Activated CD8-positive, alpha-beta T cell treated with anti-CD3 and anti-CD28 coated beads for 36 hours (primary cell): ENCODE results near the gene RBM24. TPM values are rescaled to one million over a fixed set of nuclear protein-coding genes. Genes with fewer than 3 reads are reported as not detected.

Source experiments
- ATAC-seq: fragments of 200-7000 bp; cut with Tn5 transposase; one replicate; pipeline ENCODE4 v1.10.0; 2021; ENCODE audit warnings: mild to moderate bottlenecking, moderate library complexity
- CTCF ChIA-PET: fragments of 350-600 bp; sonication (Branson Sonifier 250); formaldehyde crosslinking; loops from one replicate; lab custom pipeline; 2021; ENCODE audit warnings: antibody characterized with exemption; lab: Charles Lee
- POLR2A ChIA-PET: fragments of 350-600 bp; sonication (Branson Sonifier 250); formaldehyde crosslinking; loops from one replicate; lab custom pipeline; 2021; ENCODE audit warnings: antibody characterized with exemption; lab: Charles Lee
- DNase-seq: peaks from one replicate; pipeline ENCODE4 v3.0.0-alpha.2; 2020
- H3K27ac Mint-ChIP-seq: one replicate; pipeline ENCODE4 v1.8.0; 2021; ENCODE audit warnings: mild to moderate bottlenecking, mixed read lengths
- H3K27me3 Mint-ChIP-seq: one replicate; pipeline ENCODE4 v1.8.0; 2021; ENCODE audit warnings: mixed read lengths
- H3K36me3 Mint-ChIP-seq: one replicate; pipeline ENCODE4 v1.8.0; 2021; ENCODE audit warnings: low read depth, mixed read lengths
- H3K4me1 Mint-ChIP-seq: one replicate; pipeline ENCODE4 v1.8.0; 2021; ENCODE audit warnings: low read depth, mixed read lengths
- H3K4me3 Mint-ChIP-seq: one replicate; pipeline ENCODE4 v1.8.0; 2021; ENCODE audit warnings: mild to moderate bottlenecking, moderate library complexity, mixed read lengths
- H3K9me3 Mint-ChIP-seq: one replicate; pipeline ENCODE4 v1.8.0; 2021; ENCODE audit warnings: mixed read lengths
- CTCF ChIP-seq: fragments of 200-600 bp; IDR thresholded peaks from one replicate; pipeline ENCODE4 v1.8.0; 2022; ENCODE audit warnings: antibody characterized with exemption, mild to moderate bottlenecking
- intact Hi-C: fragments of 100-400 bp; cut with micrococcal nuclease; formaldehyde crosslinking; loops from one replicate; pipeline ENCODE4 v1.10.0; 2022
- total RNA-seq, 2 experiments: library from RNA; stranded (reverse); gene quantifications; one replicate each; pipeline ENCODE4 v1.2.3, GENCODE V29; 2021

Gene RBM24
- total RNA-seq, 2 experiments from 2014 or later, result not detected

- ATAC-seq (no peak), DNase-seq (no peak)
- intact Hi-C loops, result no loop called here
- Mint-ChIP-seq H3K4me1 (no peaks in the 10 kb centered on the region), H3K27me3 (no peaks in the 10 kb centered on the region), H3K4me3 (no peak overlapping the region), H3K36me3 (no peaks in the 10 kb centered on the region), H3K27ac (no peak overlapping the region), H3K9me3 (peaks cover 9% of the 10 kb centered on the region)
- no peak for TF ChIP-seq CTCF
- ChIA-PET POLR2A (no interaction called here), CTCF (interaction anchor here (1.3 kb wide), 1 partner anchor 11 kb away, joined by 5 read pairs; no protein-coding TSS in a partner anchor)
Measured at GRCh38 chr6:17334265-17334664, 53.1 kb downstream of the RBM24 start.

- intact Hi-C loops, result no loop called here
- TF ChIP-seq CTCF, result no peak
- no peak for ATAC-seq
- Mint-ChIP-seq H3K4me1 (no peaks in the 10 kb centered on the region), H3K9me3 (peaks cover 6% of the 10 kb centered on the region), H3K36me3 (no peaks in the 10 kb centered on the region), H3K27me3 (no peaks in the 10 kb centered on the region), H3K27ac (no peak overlapping the region), H3K4me3 (no peak overlapping the region)
- POLR2A ChIA-PET, result no interaction called here
- CTCF ChIA-PET, result no interaction called here
- DNase-seq, result no peak
Measured at GRCh38 chr6:17336425-17336824, 55.3 kb downstream of the RBM24 start.

DNA sequence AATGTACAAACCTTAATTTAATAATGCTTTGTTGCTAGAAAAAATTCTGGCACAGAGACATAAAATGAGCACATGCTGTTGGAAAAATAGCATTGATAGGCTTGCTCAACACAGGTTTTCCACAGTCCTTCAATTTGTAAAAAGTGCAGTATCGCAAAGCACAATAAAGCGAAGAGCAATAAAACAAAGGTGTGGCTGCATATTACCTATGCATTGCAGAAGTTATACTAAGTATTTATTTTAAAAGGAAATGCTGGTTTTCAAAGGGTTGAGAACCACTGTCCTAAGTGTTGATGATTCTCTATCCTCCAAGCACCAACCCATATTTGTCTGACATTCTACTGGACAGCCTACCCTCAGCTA is 58.1 kb downstream of the RBM24 start:
- POLR2A ChIA-PET, result no interaction called here
- H3K9me3 Mint-ChIP-seq, result peaks cover 3% of the 10 kb centered on the region
- CTCF ChIA-PET, result no interaction called here
- no peak overlapping the region for H3K27ac Mint-ChIP-seq
- no peaks in the 10 kb centered on the region for H3K36me3 Mint-ChIP-seq
- H3K27me3 Mint-ChIP-seq, result peaks cover 1% of the 10 kb centered on the region
- no peak for ATAC-seq
- H3K4me3 Mint-ChIP-seq, result no peak overlapping the region
- intact Hi-C loops, result no loop called here
- H3K4me1 Mint-ChIP-seq, result no peaks in the 10 kb centered on the region
- TF ChIP-seq CTCF, result no peak
- no peak for DNase-seq

GRCh38 chr6:17341117-17341805 is 60.1 kb downstream of the RBM24 start:
- peaks cover 1% of the 10 kb centered on the region for H3K27me3 Mint-ChIP-seq
- H3K4me1 Mint-ChIP-seq, result no peaks in the 10 kb centered on the region
- no peak overlapping the region for H3K27ac Mint-ChIP-seq
- ATAC-seq (no peak), DNase-seq (no peak)
- intact Hi-C loops, result no loop called here
- no peak overlapping the region for H3K4me3 Mint-ChIP-seq
- no peaks in the 10 kb centered on the region for H3K36me3 Mint-ChIP-seq
- H3K9me3 Mint-ChIP-seq, result peaks cover 3% of the 10 kb centered on the region
- TF ChIP-seq CTCF, result no peak
- ChIA-PET POLR2A (no interaction called here), CTCF (no interaction called here)

DNA sequence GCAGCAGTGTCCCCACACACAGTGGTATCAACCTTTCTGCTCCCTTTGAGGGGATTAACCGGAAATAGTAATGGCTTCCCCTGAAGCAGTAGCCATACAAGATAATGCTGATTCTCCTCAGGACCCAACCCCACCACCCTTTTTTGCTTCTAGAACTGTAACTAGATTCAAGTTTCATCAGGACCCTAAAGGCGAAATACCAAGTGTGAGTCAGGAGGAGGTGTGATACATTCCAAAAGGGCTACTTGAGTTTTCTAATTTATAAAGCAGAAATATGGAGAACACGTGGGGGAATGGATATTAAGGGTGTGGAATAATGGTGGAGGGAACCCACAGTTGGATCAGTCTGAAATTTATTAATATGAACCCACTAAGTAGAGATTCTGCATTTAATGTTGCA is 60.7 kb downstream of the RBM24 start:
- Mint-ChIP-seq H3K4me3 (no peak overlapping the region), H3K9me3 (peaks cover 3% of the 10 kb centered on the region), H3K27ac (no peak overlapping the region), H3K4me1 (no peaks in the 10 kb centered on the region), H3K36me3 (no peaks in the 10 kb centered on the region), H3K27me3 (peaks cover 1% of the 10 kb centered on the region)
- TF ChIP-seq CTCF, result no peak
- ATAC-seq (no peak), DNase-seq (no peak)
- ChIA-PET POLR2A (no interaction called here), CTCF (no interaction called here)
- intact Hi-C loops, result no loop called here
